Esophagus mucosa (tissue), 1 donor: Measurements from ENCODE around the gene ATXN1. TPM values are rescaled to one million over a fixed set of nuclear protein-coding genes. Genes with fewer than 3 reads are reported as not detected.

Experiments
- ATAC-seq: fragments of 200-7000 bp; cut with Tn5 transposase; one replicate; pipeline ENCODE4 v1.9.1; 2020
- total RNA-seq: library from RNA; stranded (reverse); gene quantifications from one replicate; pipeline ENCODE4 v1.2.4, GENCODE V29; 2023
- donor health status: DM: yes; HTN: yes; CAD: no.

ATXN1 gene
- total RNA-seq, 1 donor from 2014 or later = 29.3 TPM

- peak; percentile 63 for ATAC-seq
Observed at GRCh38 chr6:16761471-16762267, 409 bp upstream of the ATXN1 start.

- peak; percentile 84 for ATAC-seq
Observed at GRCh38 chr6:16759646-16760515, 1.4 kb downstream of the ATXN1 start.

GRCh38 chr6:16759181-16759645, 2.0 kb downstream of the ATXN1 start:
- ATAC-seq = no peak

GRCh38 chr6:16758163-16758975, 2.9 kb downstream of the ATXN1 start:
- ATAC-seq = no peak

- ATAC-seq = no peak
Observed at GRCh38 chr6:16757332-16757731, 3.9 kb downstream of the ATXN1 start.

GRCh38 chr6:16756660-16757255, 4.5 kb downstream of the ATXN1 start:
- no peak for ATAC-seq

GRCh38 chr6:16755544-16755943, 5.7 kb downstream of the ATXN1 start:
- ATAC-seq = no peak

GRCh38 chr6:16754876-16755275, 6.4 kb downstream of the ATXN1 start:
- ATAC-seq = no peak

GRCh38 chr6:16754274-16754673, 7.0 kb downstream of the ATXN1 start:
- no peak for ATAC-seq

GRCh38 chr6:16753341-16753740, 7.9 kb downstream of the ATXN1 start:
- ATAC-seq = no peak

- ATAC-seq = peak; percentile 91
Observed at GRCh38 chr6:16752206-16752866, 8.9 kb downstream of the ATXN1 start.

- no peak for ATAC-seq
Observed at GRCh38 chr6:16751251-16751946, 9.9 kb downstream of the ATXN1 start.

GRCh38 chr6:16750566-16750965, 10.7 kb downstream of the ATXN1 start:
- no peak for ATAC-seq

- ATAC-seq = no peak
Observed at GRCh38 chr6:16749516-16750485, 11.5 kb downstream of the ATXN1 start.

GRCh38 chr6:16748025-16748319, 13.3 kb downstream of the ATXN1 start:
- ATAC-seq = no peak

GRCh38 chr6:16747232-16748024, 13.8 kb downstream of the ATXN1 start:
- ATAC-seq = peak; percentile 85

GRCh38 chr6:16746812-16747211, 14.4 kb downstream of the ATXN1 start:
- no peak for ATAC-seq

- no peak for ATAC-seq
Observed at GRCh38 chr6:16746401-16746800, 14.9 kb downstream of the ATXN1 start.

GRCh38 chr6:16743664-16744210, 17.5 kb downstream of the ATXN1 start:
- ATAC-seq = no peak
